ENCODE data around the gene BMPR1B.

- TF ChIP-seq POLR2A (IDR thresholded peaks at IDR 0.05; ENCODE audit: low read depth, low read length) (no peak), SPI1 (IDR thresholded peaks at IDR 0.05; ENCODE audit: low read depth, low read length) (no peak), TAF1 (IDR thresholded peaks at IDR 0.05; ENCODE audit: low read depth, low read length) (no peak), POLR2AphosphoS5 (IDR thresholded peaks at IDR 0.05; ENCODE audit: low read depth, low read length) (no peak), POU2F2 (IDR thresholded peaks at IDR 0.05; ENCODE audit: low read depth, low read length) (no peak), PAX5 (IDR thresholded peaks at IDR 0.05; ENCODE audit: insufficient read depth, low read length, severe bottlenecking) (no peak)
Observed at GRCh38 chr4:94856030-94856429, 98.3 kb downstream of the BMPR1B start.

Measured in GM12891 (cell line).